B cell (primary cell): ENCODE results near the gene TPRA1. TPM values are rescaled to one million over a fixed set of nuclear protein-coding genes. Genes with fewer than 3 reads are reported as not detected.

Experiments used
- ATAC-seq: fragments of 200-7000 bp; cut with Tn5 transposase; one replicate; pipeline ENCODE4 v1.10.0; 2021; ENCODE audit warnings: low read depth, mild to moderate bottlenecking, moderate number of reproducible peaks, moderate library complexity
- CTCF ChIA-PET: fragments of 350-600 bp; sonication (Branson Sonifier 250); formaldehyde crosslinking; loops from one replicate; lab custom pipeline; 2021; ENCODE audit warnings: antibody characterized with exemption, inconsistent platforms; lab: Charles Lee
- POLR2A ChIA-PET: fragments of 350-600 bp; sonication (Branson Sonifier 250); formaldehyde crosslinking; loops from one replicate; lab custom pipeline; 2021; ENCODE audit warnings: antibody characterized with exemption; lab: Charles Lee
- DNase-seq: peaks from one replicate; pipeline ENCODE4 v3.0.0; 2013
- H2AFZ ChIP-seq: 2 replicates; pipeline ENCODE4 v1.6.1; 2012; ENCODE audit warnings: mild to moderate bottlenecking, low read depth, low read length; ENCODE audit not compliant: insufficient read depth, poor library complexity, severe bottlenecking
- H3K27ac ChIP-seq, 2 donors: 1 replicate in 1 of 2; 2 replicates in 1 of 2; pipeline ENCODE4 v1.5.1; 2012 to 2013; ENCODE audit warnings: low read length in 2 of 2, mild to moderate bottlenecking in 2 of 2, moderate library complexity in 1 of 2
- H3K27me3 ChIP-seq, 4 experiments: fragments of 200-600 bp in 1 of 4; sonication (generic) in 1 of 4; replicated peaks in 1 of 4; 1 replicate in 2 of 4; 2 replicates in 2 of 4; pipeline versions ENCODE4 v1.6.1 to v1.7.0; 2013 to 2016; ENCODE audit warnings: low read length in 3 of 4, mild to moderate bottlenecking in 2 of 4, mixed read lengths in 1 of 4, moderate library complexity in 1 of 4; ENCODE audit not compliant: insufficient read depth in 4 of 4, control insufficient read depth in 3 of 4; ENCODE audit errors: control extremely low read depth in 1 of 4
- H3K36me3 ChIP-seq, 2 experiments: replicated peaks in 1 of 2; 1 replicate in 1 of 2; 2 replicates in 1 of 2; pipeline versions ENCODE4 v1.6.1 to v1.7.1; 2013; ENCODE audit warnings: low read length in 1 of 2; ENCODE audit not compliant: insufficient read depth in 2 of 2, control insufficient read depth in 1 of 2; ENCODE audit errors: control extremely low read depth in 1 of 2, extremely low read depth in 1 of 2
- H3K4me1 ChIP-seq, 2 donors: fragments of 200-600 bp in 1 of 2; sonication (generic) in 1 of 2; 1 replicate in 1 of 2; 2 replicates in 1 of 2; pipeline versions ENCODE4 v1.5.1 to v1.6.1; 2013 to 2017; ENCODE audit warnings: low read length in 2 of 2; ENCODE audit not compliant: control insufficient read depth in 2 of 2, insufficient read depth in 2 of 2
- H3K4me2 ChIP-seq: replicated peaks from 2 replicates; pipeline ENCODE3; 2012; ENCODE audit warnings: mild to moderate bottlenecking, low read depth, low read length; ENCODE audit not compliant: poor library complexity, severe bottlenecking
- H3K4me3 ChIP-seq, 5 experiments: fragments of 200-600 bp in 1 of 5; sonication (generic) in 1 of 5; 1 replicate in 3 of 5; 2 replicates in 2 of 5; pipeline versions ENCODE4 v1.5.1 to v1.7.0; 2011 to 2016; ENCODE audit warnings: low read length in 4 of 5, mild to moderate bottlenecking in 4 of 5, low read depth in 2 of 5, control low read depth in 1 of 5, moderate library complexity in 1 of 5; ENCODE audit not compliant: insufficient read depth in 1 of 5; ENCODE audit errors: control extremely low read depth in 1 of 5, extremely low read depth in 1 of 5
- H3K79me2 ChIP-seq: fragments of 200-600 bp; sonication (generic); one replicate; pipeline ENCODE4 v1.6.0; 2016; ENCODE audit warnings: low read length; ENCODE audit not compliant: control insufficient read depth, insufficient read depth
- H3K9ac ChIP-seq: fragments of 200-600 bp; sonication (generic); 2 replicates; pipeline ENCODE4 v1.6.1; 2017; ENCODE audit warnings: mild to moderate bottlenecking, low read length, moderate library complexity
- H3K9me3 ChIP-seq, 3 donors: one replicate each; pipeline versions ENCODE4 v1.6.1 to v1.7.1; 2013; ENCODE audit warnings: low read length in 2 of 3; ENCODE audit not compliant: control insufficient read depth in 2 of 3, insufficient read depth in 1 of 3; ENCODE audit errors: control extremely low read depth in 1 of 3
- H4K20me1 ChIP-seq: 2 replicates; pipeline ENCODE4 v1.6.0; 2012; ENCODE audit warnings: mild to moderate bottlenecking, low read length; ENCODE audit not compliant: insufficient read depth, control insufficient read depth, poor library complexity, severe bottlenecking
- H3K27ac Mint-ChIP-seq: one replicate; pipeline ENCODE4 v1.8.0; 2021; ENCODE audit warnings: mixed read lengths
- H3K27me3 Mint-ChIP-seq: one replicate; pipeline ENCODE4 v1.8.0; 2021; ENCODE audit warnings: mixed read lengths
- H3K4me1 Mint-ChIP-seq: one replicate; pipeline ENCODE4 v1.8.0; 2021; ENCODE audit warnings: mixed read lengths
- H3K4me3 Mint-ChIP-seq: one replicate; pipeline ENCODE4 v1.8.0; 2021; ENCODE audit warnings: mixed read lengths
- H3K9me3 Mint-ChIP-seq: one replicate; pipeline ENCODE4 v1.8.0; 2022; ENCODE audit warnings: mixed read lengths; ENCODE audit not compliant: insufficient read depth
- CTCF ChIP-seq: fragments of 200-600 bp; IDR thresholded peaks from one replicate; pipeline ENCODE4 v1.8.0; 2022; ENCODE audit warnings: antibody characterized with exemption, mild to moderate bottlenecking
- EZH2 ChIP-seq: IDR thresholded peaks from 2 replicates; pipeline ENCODE4 v1.6.1; 2012; ENCODE audit warnings: borderline replicate concordance, low read depth, mild to moderate bottlenecking, moderate library complexity, low read length; ENCODE audit not compliant: insufficient read depth, poor library complexity, severe bottlenecking
- WGBS: methylation state at CpG from one replicate; pipeline ENCODE4 v1.1.5; 2013; ENCODE audit warnings: missing lambda C conversion rate; ENCODE audit not compliant: insufficient coverage; 5-methylcytosine and 5-hydroxymethylcytosine counted together
- intact Hi-C: fragments of 100-400 bp; cut with micrococcal nuclease; formaldehyde crosslinking; loops from one replicate; pipeline ENCODE4 v1.10.0; 2022
- polyA plus RNA-seq: library from polyadenylated mRNA; depleted of rRNA; stranded (reverse); fragments of >200 nt; gene quantifications from 2 replicates; pipeline ENCODE4 v1.2.3, GENCODE V29; 2012
- total RNA-seq, 2 donors: library from RNA; stranded (reverse); fragments of 120-200 nt in 1 of 2; gene quantifications; 1 replicate in 1 of 2; 2 replicates in 1 of 2; pipeline versions ENCODE4 v1.2.3 to v1.2.4, GENCODE V29; 2013 to 2022

TPRA1 gene
- total and polyA plus RNA-seq, 2 donors (not counting 1 experiment from before 2014, with no cell fraction given), result 19.8 to 27.7 TPM

GRCh38 chr3:127549826-127550467 lies 40.6 kb downstream of the TPRA1 start:
- ChIA-PET CTCF (interaction anchor here (0.5 to 8.9 kb wide), 4 partner anchors 728 to 1692 kb away, joined by 3 to 119 read pairs (median 48); partner anchors contain the start of gene CHST13), POLR2A (no interaction called here)
- Mint-ChIP-seq H3K4me3 (no peak overlapping the region), H3K27me3 (peaks cover 22% of the 10 kb centered on the region), H3K4me1 (peaks cover 9% of the 10 kb centered on the region), H3K9me3 (no peaks in the 10 kb centered on the region), H3K27ac (no peak overlapping the region)
- TF ChIP-seq CTCF, result no peak
- no peak for TF ChIP-seq EZH2
- peaks cover 3 to 13% of the 10 kb centered on the region in 2 donors for H3K4me1 ChIP-seq
- 93% methylated on average over 8 of the region's 9 CpGs for WGBS
- H3K27me3 ChIP-seq, result no peaks in the 10 kb centered on the region
- H3K79me2 ChIP-seq, result no peaks in the 10 kb centered on the region
- ATAC-seq, result no peak
- H3K36me3 ChIP-seq, result no peaks in the 10 kb centered on the region
- H3K27ac ChIP-seq, result no peak overlapping the region
- intact Hi-C loops, result no loop called here
- H4K20me1 ChIP-seq, result no peaks in the 10 kb centered on the region
- no peak overlapping the region for H3K4me2 ChIP-seq
- no peak overlapping the region for H2AFZ ChIP-seq
- DNase-seq, result no peak
- no peak overlapping the region for H3K4me3 ChIP-seq
- no peak overlapping the region for H3K9ac ChIP-seq
- no peaks in the 10 kb centered on the region for H3K9me3 ChIP-seq
